NCI-H1105 treated with DMSO at 0.1 percent for 48 hours (cell line): Measurements from ENCODE around the gene TIMP2.
"Not testable (repeated sequence)": the region's sequence is repeated elsewhere in the genome, so short reads cannot be mapped to it uniquely, and the experiment has no call there.

ENCODE experiments used
- DNase-seq: peaks from one replicate; lab custom pipeline; 2025; lab: John Stamatoyannopoulos, UW

The TIMP2 gene

GRCh38 chr17:78905541-78905940 is 19.6 kb downstream of the TIMP2 start:
- DNase-seq = peak; percentile 4

GRCh38 chr17:78905116-78905515 is 20.1 kb downstream of the TIMP2 start:
- DNase-seq = no peak

- no peak for DNase-seq
Observed at GRCh38 chr17:78904371-78904770, 20.8 kb downstream of the TIMP2 start.

GRCh38 chr17:78903101-78903779 is 21.9 kb downstream of the TIMP2 start, which contains the start of gene CEP295NL:
TSS of gene CEP295NL (minus strand) at chr17:78903201. CDS start at chr17:78901828, 1,373 bp downstream.
- no peak for DNase-seq

- not testable (repeated sequence) for DNase-seq
Observed at GRCh38 chr17:78902231-78902630, 23.0 kb downstream of the TIMP2 start.

GRCh38 chr17:78901806-78902205 is 23.4 kb downstream of the TIMP2 start:
- DNase-seq = no peak

- no peak for DNase-seq
Observed at GRCh38 chr17:78900816-78901215, 24.4 kb downstream of the TIMP2 start.

DNA sequence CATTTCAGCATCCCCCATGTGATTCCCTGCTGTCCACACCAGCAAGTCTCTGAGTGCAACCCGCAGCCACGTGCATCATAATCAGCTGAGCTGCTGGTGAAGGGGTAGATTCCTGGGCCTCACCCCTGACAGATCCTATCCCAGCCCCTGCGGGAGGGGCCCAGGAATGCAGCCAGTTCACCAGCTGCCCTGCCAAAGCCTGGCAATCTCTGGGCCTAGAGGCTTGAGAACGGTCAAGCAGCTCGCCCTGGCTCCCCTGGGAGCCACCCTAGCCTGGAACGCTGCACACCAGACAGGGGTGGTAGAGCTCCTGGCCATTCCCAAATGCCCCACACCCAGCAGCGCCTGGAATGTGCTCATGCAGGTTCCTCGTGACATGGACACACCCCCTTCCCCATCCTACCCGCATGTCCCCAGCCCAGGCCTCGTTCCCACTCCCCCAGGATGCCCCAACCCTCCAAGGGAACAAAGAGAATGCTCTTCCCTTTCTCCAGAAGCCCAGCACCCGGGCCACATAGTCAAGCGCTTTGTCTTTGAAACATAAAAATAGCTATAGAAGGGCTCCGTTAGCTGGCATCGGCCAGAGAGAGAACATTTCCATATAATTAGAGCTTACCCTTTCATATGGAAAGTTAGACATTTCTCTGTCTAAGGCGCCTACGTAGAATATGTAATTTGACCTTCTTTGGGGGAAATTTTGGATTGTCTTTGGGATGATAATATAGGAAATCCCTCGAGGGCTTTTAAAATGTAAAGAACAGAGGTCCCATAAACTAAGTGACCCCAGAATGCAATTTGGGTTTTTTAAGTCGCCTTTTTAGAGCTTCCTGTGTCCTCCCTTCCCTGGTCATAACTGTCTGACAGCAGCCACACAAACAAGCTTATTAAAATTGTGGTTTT is 25.6 kb downstream of the TIMP2 start:
- no peak for DNase-seq

- DNase-seq = no peak
Observed at GRCh38 chr17:78898947-78899346, 26.2 kb downstream of the TIMP2 start.

GRCh38 chr17:78898075-78898836 is 26.9 kb downstream of the TIMP2 start:
- no peak for DNase-seq

DNA sequence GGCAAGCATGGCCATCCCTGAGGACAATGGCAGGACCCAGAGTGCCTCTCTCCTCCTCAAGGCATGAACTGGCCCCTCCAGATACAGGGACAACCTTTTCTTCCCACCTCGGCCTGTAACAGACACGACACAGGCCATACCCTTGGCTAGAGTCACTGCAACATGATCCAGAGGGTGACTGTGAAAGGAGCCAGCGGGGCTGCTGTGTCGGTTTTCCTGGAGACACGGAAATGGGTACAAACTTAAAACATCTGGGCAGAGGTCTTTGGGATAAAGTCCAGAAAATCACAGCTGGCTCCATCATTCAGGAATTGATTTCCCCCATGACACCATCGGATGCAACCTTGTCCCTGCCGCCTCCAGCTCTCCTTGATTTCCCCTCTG is 27.5 kb downstream of the TIMP2 start:
- no peak for DNase-seq

GRCh38 chr17:78896834-78897663 is 28.1 kb downstream of the TIMP2 start:
- no peak for DNase-seq

DNA sequence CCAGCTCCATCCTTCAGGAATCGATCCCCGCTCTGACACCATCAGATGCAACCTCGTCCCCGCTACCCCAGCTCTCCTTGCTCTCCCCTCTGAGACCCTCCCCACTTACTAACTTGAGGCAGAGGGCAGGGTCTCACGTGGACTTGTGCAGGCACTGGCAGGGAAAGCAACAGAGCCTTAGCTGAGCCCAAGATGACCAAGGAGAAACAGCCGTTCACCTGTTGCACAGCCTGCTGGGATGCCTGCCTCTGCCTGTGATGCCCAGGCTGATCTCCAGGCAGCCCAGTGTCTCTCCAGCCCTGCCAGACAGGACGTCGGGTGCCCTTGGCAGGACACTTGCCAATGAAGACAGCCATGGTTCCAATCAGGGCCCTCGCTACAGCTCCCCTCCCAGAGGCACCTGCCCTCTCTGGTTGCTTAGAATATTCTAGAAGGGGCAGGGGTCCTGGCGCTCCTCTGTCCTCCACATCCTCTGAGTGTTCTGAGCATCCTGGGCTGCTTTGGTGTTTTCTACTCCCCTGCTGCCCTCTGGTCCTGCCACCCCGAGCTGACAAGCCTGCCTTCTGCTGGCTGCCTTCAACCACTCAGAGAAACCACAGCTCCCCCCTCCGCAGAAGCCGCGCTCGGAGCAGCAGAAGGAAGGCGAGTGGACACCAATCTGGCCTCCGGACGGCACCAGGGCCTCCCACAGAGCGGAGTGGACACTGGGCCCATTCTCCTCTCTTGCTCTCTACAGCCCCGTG is 28.9 kb downstream of the TIMP2 start:
- no peak for DNase-seq

DNA sequence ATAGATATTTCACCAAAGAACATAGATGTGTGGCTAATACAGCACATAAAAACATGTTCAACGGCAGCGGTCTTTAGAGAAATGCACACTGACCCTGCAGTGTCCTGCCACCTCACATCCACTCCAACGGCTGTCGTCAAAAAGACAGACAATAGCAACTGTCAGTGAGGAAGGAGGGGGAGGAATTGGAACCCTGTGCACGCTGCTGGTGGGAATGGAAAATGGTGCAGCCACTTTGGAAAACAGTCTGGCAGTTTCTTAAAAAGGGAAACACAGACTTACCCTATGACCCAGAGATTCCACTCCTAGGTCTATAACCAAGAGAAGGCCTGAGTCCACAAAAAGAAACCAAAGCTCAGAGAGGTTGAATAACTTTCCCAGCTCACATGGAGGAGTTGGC is 29.9 kb downstream of the TIMP2 start:
- no peak for DNase-seq

DNA sequence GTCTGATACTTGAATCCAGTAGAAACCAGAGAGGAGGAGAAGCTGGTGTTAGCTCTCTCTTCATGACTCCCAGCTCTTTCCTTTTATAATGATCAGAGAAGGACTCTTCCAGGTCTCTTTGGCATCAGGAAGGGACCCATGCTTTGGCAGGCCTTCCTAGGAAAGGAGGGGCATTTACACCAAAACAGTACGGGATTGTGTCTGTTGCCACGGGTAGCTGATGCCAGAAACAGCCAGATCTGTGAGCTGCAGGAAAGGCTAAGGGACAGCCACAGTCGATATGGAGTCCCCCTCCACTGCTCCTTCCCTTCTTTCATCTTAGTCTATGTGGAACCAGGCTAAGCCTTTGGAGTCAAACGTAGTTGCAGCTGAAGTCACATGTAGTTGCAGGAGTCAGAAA is 31.5 kb downstream of the TIMP2 start:
- no peak for DNase-seq

DNA sequence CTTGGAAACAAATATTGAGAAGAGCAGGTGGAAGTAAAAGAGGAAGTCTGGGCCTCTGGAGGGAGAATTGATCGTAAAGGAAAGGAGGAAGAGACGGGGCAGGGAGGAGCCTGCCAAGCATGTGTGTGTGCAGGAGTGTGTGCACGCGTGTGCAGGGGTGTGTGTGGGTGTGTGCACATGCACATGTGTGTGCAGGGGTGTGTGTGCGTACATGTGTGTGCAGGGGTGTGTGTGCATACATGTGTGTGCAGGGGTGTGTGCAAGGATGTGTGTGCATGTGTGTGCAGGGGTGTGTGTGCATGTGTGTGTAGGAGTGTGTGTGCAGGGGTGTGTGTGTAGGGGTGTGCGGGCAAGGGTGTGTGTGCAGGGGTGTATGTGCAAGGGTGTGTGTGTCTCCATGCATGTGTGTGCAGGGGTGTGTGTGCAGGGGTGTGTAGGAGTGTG is 32.2 kb downstream of the TIMP2 start:
- DNase-seq = no peak

DNA sequence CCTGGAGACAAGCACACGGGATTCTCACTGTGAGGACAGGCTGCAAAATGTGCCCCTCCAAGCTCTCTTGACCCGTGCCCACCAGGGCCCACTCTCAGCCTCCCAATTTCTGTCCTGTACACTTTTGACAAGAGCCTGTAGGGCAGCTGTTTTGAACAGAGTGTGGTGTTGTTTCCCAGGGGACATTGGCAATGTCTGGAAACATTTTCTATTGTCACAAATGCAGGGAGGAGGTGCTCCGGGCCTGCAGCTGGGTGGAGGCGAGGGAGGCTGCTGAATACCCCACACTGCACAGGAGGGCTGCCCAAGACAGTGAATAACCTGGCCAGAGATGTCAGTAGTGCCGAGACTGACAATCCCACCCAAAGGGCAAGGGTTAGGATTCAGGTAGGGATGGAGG is 32.7 kb downstream of the TIMP2 start:
- DNase-seq = no peak

- no peak for DNase-seq
Observed at GRCh38 chr17:78892062-78892456, 33.1 kb downstream of the TIMP2 start.

DNA sequence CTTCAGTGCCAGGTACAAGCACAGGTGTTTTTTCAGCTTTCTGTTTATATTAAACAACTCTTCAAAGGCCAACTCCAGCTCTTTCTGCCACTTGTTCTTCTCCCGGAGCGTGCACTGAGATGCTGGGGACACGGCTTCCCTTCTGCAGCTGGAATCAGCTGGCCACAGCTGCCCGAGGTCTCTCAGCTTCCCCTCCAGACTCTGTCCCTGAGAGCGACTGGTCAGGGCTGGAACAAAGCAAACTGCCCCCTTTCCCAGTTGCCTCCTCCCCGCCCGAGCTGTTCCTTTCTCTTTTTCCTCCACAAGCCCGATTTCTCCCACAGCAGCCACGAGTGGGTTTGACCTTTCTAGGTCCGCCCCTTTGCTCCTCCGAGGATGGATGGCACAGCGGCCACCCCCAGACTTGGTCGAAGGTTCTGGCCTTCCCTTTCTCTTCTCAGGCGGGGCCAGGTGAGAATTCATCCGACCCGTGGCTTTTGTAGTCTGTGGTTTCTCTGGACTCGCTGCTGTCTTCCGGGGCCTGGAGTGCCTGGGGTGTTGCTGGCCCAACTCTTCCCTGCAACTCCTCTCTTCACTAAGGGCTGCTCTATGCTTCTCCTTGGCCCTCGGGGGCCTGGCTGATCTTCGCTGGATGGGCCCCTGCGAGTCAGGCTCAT is 33.7 kb downstream of the TIMP2 start:
- no peak for DNase-seq

GRCh38 chr17:78890498-78890897 is 34.7 kb downstream of the TIMP2 start:
- DNase-seq = no peak
